GM18511 (cell line): Measurements from ENCODE around the gene ST6GALNAC4.

Experiments
- ATAC-seq: cut with Tn5 transposase; IDR thresholded peaks from one replicate; pipeline ENCODE4 v1.9.1; 2021; ENCODE audit warnings: mild to moderate bottlenecking, moderate library complexity; ENCODE audit not compliant: unreplicated experiment

The ST6GALNAC4 gene

GRCh38 chr9:127931092-127931881 is 14.4 kb upstream of the ST6GALNAC4 start:
- ATAC-seq = peak; percentile 47

- ATAC-seq = peak; percentile 78
These were observed 13.6 kb upstream of the ST6GALNAC4 start, which contains the start of gene PIP5KL1 for GRCh38 chr9:127930231-127931091. Gene PIP5KL1 (minus strand): TSS chr9:127930777. CDS start chr9:127930752, 25 bp downstream.

- ATAC-seq = no peak
These were observed 12.8 kb upstream of the ST6GALNAC4 start for GRCh38 chr9:127929625-127929979.

GRCh38 chr9:127928676-127929624 is 12.1 kb upstream of the ST6GALNAC4 start:
- ATAC-seq = no peak

- no peak for ATAC-seq
These were observed 11.3 kb upstream of the ST6GALNAC4 start for GRCh38 chr9:127927988-127928675.

- ATAC-seq = no peak
These were observed 10.6 kb upstream of the ST6GALNAC4 start for GRCh38 chr9:127927201-127927987.

- ATAC-seq = no peak
These were observed 10.0 kb upstream of the ST6GALNAC4 start for GRCh38 chr9:127926906-127927200.

GRCh38 chr9:127925959-127926905 is 9.4 kb upstream of the ST6GALNAC4 start:
- no peak for ATAC-seq

GRCh38 chr9:127924736-127925444 is 8.0 kb upstream of the ST6GALNAC4 start:
- ATAC-seq = no peak

GRCh38 chr9:127923771-127924170 is 6.9 kb upstream of the ST6GALNAC4 start:
- ATAC-seq = no peak

- ATAC-seq = no peak
These were observed 6.2 kb upstream of the ST6GALNAC4 start for GRCh38 chr9:127923046-127923445.

- ATAC-seq = no peak
These were observed 4.8 kb upstream of the ST6GALNAC4 start for GRCh38 chr9:127921557-127922120.

GRCh38 chr9:127920794-127921193 is 4.0 kb upstream of the ST6GALNAC4 start:
- no peak for ATAC-seq

GRCh38 chr9:127919253-127919815 is 2.5 kb upstream of the ST6GALNAC4 start:
- no peak for ATAC-seq

GRCh38 chr9:127918183-127919107 is 1.6 kb upstream of the ST6GALNAC4 start:
- no peak for ATAC-seq

- peak; percentile 31 for ATAC-seq
These were observed 762 bp upstream of the ST6GALNAC4 start for GRCh38 chr9:127917603-127918002.
